Measurements from ENCODE around the gene CYLD.

The CYLD gene

DNA sequence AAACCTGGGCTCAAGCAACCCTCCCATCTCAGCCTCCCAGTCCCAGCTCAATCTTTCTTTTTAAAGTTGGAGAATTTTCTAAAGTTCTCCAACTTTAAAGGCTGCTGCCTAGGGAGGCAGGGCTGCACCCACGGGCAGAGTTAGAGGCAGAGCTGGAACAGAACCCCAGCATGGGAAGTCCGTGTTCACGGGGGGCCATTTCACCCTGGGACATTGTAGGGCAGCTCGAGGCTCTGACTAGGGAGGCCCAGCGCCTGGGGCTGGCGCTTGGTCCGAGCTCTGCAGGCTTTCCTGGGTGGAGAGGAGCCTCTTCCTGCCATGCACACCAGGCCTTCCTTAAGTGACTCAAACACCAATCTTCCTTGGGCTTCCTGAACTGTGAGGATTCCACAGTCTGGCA is 70.2 kb downstream of the CYLD start:
- H3K4me1 ChIP-seq (ENCODE audit: control insufficient read depth in 1 of 2, insufficient read depth in 2 of 2, low read length in 2 of 2) = no peaks in the 10 kb centered on the region
- no peaks in the 10 kb centered on the region for H3K36me3 ChIP-seq (ENCODE audit: control insufficient read depth in 1 of 2, insufficient read depth in 2 of 2, low read length in 2 of 2)
- H3K27me3 ChIP-seq (ENCODE audit: low read depth, low read length) = no peaks in the 10 kb centered on the region
- H3K4me3 ChIP-seq (ENCODE audit: low read depth in 1 of 2, low read length in 2 of 2) = no peak overlapping the region
- no peak overlapping the region for H3K27ac ChIP-seq (ENCODE audit: low read length)
- H3K9me3 ChIP-seq (ENCODE audit: control insufficient read depth in 1 of 2, low read length in 2 of 2) = no peaks in the 10 kb centered on the region

DNA sequence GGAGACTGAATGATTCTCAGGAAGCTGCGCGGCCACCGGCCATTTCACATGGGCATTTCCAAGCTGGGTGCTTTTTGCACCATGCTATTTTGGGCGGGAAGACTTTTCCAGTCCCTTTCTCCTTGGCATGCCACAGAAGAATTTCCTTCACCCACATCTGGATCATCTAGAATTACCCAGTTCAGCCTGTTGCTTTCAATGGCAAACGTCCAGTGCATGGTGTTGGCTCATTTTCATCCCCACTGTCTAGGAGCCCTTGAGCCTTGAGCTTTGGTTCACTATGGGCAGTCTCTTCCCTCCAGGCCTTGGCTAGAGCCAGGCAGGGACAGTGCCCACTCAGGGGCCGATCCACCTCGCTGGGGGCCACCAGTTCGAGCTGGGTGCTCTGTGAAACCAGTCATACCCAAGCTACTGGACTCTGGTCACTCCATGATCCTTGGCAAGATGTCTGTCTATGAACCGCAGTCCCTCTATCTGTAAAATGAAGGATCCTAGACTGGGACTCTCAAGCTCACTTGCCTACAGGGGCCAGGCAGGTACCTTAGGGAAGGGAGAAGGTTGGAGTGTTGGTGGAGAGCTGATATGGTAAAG is 71.1 kb downstream of the CYLD start:
- no peaks in the 10 kb centered on the region for H3K9me3 ChIP-seq (ENCODE audit: control insufficient read depth in 1 of 2, low read length in 2 of 2)
- no peaks in the 10 kb centered on the region for H3K4me1 ChIP-seq (ENCODE audit: control insufficient read depth in 1 of 2, insufficient read depth in 2 of 2, low read length in 2 of 2)
- no peak overlapping the region for H3K4me3 ChIP-seq (ENCODE audit: low read depth in 1 of 2, low read length in 2 of 2)
- no peak overlapping the region for H3K27ac ChIP-seq (ENCODE audit: low read length)
- no peaks in the 10 kb centered on the region for H3K36me3 ChIP-seq (ENCODE audit: control insufficient read depth in 1 of 2, insufficient read depth in 2 of 2, low read length in 2 of 2)
- H3K27me3 ChIP-seq (ENCODE audit: low read depth, low read length) = no peaks in the 10 kb centered on the region

DNA sequence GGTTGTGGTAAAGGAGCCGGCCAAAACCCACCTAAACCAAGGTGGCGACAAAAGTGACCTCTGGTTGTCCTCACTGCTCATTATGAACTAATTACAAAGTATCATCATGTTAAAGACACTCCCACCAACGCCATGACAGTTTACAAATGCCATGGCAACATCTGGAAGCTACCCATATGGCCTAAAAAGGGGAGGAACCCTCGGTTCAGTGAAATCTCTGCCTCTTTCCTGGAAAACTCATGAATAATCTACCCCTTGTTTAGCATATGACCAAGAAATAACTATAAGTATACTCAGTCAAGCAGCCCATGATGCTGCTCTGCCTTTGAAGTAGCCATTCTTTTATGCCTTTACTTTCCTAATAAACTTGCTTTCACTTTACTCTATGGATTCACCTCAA is 72.2 kb downstream of the CYLD start:
- no peaks in the 10 kb centered on the region for H3K36me3 ChIP-seq (ENCODE audit: control insufficient read depth in 1 of 2, insufficient read depth in 2 of 2, low read length in 2 of 2)
- no peaks in the 10 kb centered on the region for H3K4me1 ChIP-seq (ENCODE audit: control insufficient read depth in 1 of 2, insufficient read depth in 2 of 2, low read length in 2 of 2)
- H3K27ac ChIP-seq (ENCODE audit: low read length) = no peak overlapping the region
- no peak overlapping the region for H3K4me3 ChIP-seq (ENCODE audit: low read depth in 1 of 2, low read length in 2 of 2)
- no peaks in the 10 kb centered on the region for H3K9me3 ChIP-seq (ENCODE audit: control insufficient read depth in 1 of 2, low read length in 2 of 2)
- H3K27me3 ChIP-seq (ENCODE audit: low read depth, low read length) = no peaks in the 10 kb centered on the region

DNA sequence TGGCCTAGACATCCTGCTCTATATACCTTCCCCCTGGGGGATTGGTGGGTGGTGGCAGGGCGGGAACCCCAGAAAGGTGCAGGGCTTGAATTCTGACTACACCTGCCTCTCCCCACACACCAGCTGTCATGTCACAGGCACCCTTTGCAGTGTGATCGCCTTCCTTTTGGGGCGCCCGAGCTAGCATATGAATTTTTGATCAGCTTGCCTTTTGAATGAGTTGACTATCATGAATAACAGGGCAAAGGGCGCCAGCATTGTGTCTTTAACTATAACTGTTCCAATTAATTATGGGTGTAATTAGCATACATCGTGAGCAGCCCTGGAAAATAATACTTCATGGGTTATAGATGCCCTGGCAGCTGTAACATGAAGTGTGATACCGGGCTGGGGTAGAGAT is 72.7 kb downstream of the CYLD start:
- no peaks in the 10 kb centered on the region for H3K4me1 ChIP-seq (ENCODE audit: control insufficient read depth in 1 of 2, insufficient read depth in 2 of 2, low read length in 2 of 2)
- H3K4me3 ChIP-seq (ENCODE audit: low read depth in 1 of 2, low read length in 2 of 2) = no peak overlapping the region
- no peak overlapping the region for H3K27ac ChIP-seq (ENCODE audit: low read length)
- H3K36me3 ChIP-seq (ENCODE audit: control insufficient read depth in 1 of 2, insufficient read depth in 2 of 2, low read length in 2 of 2) = no peaks in the 10 kb centered on the region
- no peaks in the 10 kb centered on the region for H3K27me3 ChIP-seq (ENCODE audit: low read depth, low read length)
- H3K9me3 ChIP-seq (ENCODE audit: control insufficient read depth in 1 of 2, low read length in 2 of 2) = no peaks in the 10 kb centered on the region

DNA sequence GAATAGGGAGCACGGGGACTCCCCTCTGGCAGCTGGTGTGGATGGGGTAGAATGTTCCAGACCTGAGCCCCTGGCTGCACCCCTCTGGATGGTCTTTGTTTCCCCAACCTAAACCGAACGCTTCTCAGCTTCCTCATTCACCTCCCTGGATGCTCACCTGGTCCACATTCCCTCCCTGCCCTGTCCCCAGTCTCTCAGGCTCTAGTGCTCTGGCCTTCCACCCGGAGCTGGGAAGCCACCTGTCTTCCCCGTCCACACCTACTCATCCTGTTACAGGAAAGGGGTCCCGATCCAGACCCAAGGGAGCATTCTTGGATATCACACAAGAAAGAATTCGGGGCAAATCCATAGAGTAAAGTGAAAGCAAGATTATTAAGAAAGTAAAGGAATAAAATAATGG is 73.5 kb downstream of the CYLD start:
- Histone ChIP-seq H3K36me3 (ENCODE audit: control insufficient read depth in 1 of 2, insufficient read depth in 2 of 2, low read length in 2 of 2) (no peaks in the 10 kb centered on the region), H3K27ac (ENCODE audit: low read length) (no peak overlapping the region)

DNA sequence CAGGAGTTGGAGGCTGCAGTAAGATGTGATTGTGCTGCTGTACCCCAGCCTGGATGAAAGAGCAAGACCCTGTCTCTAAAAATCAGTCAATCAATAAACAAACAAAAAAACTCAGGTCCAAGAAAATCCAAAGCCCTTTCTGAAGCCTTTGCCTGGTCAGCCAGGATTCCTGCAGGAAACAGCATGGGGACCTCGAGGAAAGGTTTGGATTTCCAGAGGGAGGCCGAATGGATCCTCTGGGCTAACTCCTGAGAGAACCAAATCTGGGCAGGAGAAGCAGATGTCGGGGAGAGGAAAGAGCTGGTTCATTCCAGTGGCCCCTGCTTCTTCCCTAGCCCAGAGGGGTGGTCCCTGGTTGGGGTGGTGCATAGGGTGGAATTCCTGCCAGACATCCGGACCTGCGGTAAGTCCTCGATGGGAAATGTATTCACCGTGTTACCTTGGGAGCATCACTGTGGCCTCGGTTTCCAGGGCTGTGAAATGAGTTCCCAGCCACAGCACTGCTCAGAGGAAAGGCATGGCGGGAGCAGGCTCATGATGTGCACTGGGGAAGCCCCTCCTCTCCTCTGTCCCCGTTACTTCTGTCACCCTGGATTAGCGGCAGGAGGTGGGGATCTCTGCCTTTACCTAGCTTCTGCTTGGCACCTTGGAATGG is 75.1 kb downstream of the CYLD start:
- no peaks in the 10 kb centered on the region for H3K27me3 ChIP-seq (ENCODE audit: low read depth, low read length)
- no peak overlapping the region for H3K27ac ChIP-seq (ENCODE audit: low read length)
- no peaks in the 10 kb centered on the region for H3K9me3 ChIP-seq (ENCODE audit: control insufficient read depth in 1 of 2, low read length in 2 of 2)
- no peaks in the 10 kb centered on the region for H3K36me3 ChIP-seq (ENCODE audit: control insufficient read depth in 1 of 2, insufficient read depth in 2 of 2, low read length in 2 of 2)
- no peaks in the 10 kb centered on the region for H3K4me1 ChIP-seq (ENCODE audit: control insufficient read depth in 1 of 2, insufficient read depth in 2 of 2, low read length in 2 of 2)
- H3K4me3 ChIP-seq (ENCODE audit: low read depth in 1 of 2, low read length in 2 of 2) = no peak overlapping the region

More for the DNA sequence above, 73.5 kb downstream of the CYLD start:
- Histone ChIP-seq H3K9me3 (ENCODE audit: control insufficient read depth in 1 of 2, low read length in 2 of 2) (no peaks in the 10 kb centered on the region), H3K27me3 (ENCODE audit: low read depth, low read length) (no peaks in the 10 kb centered on the region), H3K4me3 (ENCODE audit: low read depth in 1 of 2, low read length in 2 of 2) (no peak overlapping the region), H3K4me1 (ENCODE audit: control insufficient read depth in 1 of 2, insufficient read depth in 2 of 2, low read length in 2 of 2) (no peaks in the 10 kb centered on the region)

DNA sequence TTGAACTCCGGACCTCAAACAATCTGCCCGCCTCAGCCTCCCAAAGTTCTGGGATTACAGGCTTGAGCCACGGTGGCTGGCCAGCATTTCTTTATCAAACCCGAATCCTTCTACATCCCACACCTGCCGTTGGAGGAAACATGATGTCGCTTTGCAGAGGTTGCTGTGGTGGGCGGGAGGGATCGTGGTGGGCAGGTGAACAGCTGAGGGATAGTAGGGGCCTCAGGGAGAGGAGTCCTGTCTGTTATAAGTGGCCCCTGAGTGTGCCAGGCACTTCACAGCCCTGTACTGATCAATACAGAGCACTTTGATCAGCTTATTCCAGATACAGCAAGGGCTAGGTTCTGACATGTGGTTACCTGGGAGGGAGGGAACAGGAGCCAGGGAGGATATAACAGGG is 76.5 kb downstream of the CYLD start:
- Histone ChIP-seq H3K27me3 (ENCODE audit: low read depth, low read length) (no peaks in the 10 kb centered on the region), H3K27ac (ENCODE audit: low read length) (no peak overlapping the region), H3K4me1 (ENCODE audit: control insufficient read depth in 1 of 2, insufficient read depth in 2 of 2, low read length in 2 of 2) (no peaks in the 10 kb centered on the region), H3K36me3 (ENCODE audit: control insufficient read depth in 1 of 2, insufficient read depth in 2 of 2, low read length in 2 of 2) (no peaks in the 10 kb centered on the region), H3K9me3 (ENCODE audit: control insufficient read depth in 1 of 2, low read length in 2 of 2) (no peaks in the 10 kb centered on the region), H3K4me3 (ENCODE audit: low read depth in 1 of 2, low read length in 2 of 2) (no peak overlapping the region)

DNA sequence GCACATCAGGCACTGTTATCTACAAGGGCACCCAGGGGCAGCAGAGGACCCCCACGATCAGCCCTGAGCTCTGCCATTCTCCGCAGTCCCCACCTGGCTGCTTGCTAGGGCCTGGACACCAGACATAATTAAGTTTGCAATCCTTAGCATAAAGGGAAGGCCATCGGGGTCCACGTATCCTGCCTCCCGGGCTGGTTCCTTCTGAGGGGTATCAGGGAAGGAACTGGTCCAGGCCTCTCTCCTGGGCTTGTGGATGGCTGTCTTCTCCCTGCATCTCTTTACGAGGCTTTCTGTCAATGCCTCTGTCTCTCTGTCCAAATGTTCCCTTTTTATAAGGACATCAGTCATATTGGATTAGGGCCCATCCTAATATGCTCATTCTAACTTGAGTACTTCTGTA is 77.8 kb downstream of the CYLD start:
- Histone ChIP-seq H3K27ac (ENCODE audit: low read length) (no peak overlapping the region), H3K4me1 (ENCODE audit: control insufficient read depth in 1 of 2, insufficient read depth in 2 of 2, low read length in 2 of 2) (no peaks in the 10 kb centered on the region)

DNA sequence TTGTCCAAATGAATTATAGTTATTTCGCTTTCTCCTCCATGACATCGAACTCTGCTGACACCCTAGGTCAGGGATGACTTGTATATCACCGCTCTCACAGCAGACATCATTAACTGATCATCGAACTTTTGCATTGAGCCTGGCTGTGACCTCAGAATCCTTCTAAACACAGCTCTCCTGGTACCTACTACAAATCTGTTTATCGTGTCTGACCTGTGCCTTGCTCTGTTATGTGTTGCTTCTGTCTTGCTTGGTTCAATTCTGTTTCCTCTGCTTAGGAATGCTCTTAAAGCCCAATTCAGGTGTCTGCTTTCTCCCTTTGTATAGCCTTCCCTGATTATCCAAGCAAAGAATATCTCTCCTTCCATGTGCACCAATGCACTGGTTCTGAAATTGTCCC is 78.3 kb downstream of the CYLD start:
- H3K27me3 ChIP-seq (ENCODE audit: low read depth, low read length) = no peaks in the 10 kb centered on the region
- H3K27ac ChIP-seq (ENCODE audit: low read length) = no peak overlapping the region
- no peaks in the 10 kb centered on the region for H3K36me3 ChIP-seq (ENCODE audit: control insufficient read depth in 1 of 2, insufficient read depth in 2 of 2, low read length in 2 of 2)
- no peak overlapping the region for H3K4me3 ChIP-seq (ENCODE audit: low read depth in 1 of 2, low read length in 2 of 2)
- H3K4me1 ChIP-seq (ENCODE audit: control insufficient read depth in 1 of 2, insufficient read depth in 2 of 2, low read length in 2 of 2) = no peaks in the 10 kb centered on the region
- no peaks in the 10 kb centered on the region for H3K9me3 ChIP-seq (ENCODE audit: control insufficient read depth in 1 of 2, low read length in 2 of 2)

More for the DNA sequence above, 77.8 kb downstream of the CYLD start:
- Histone ChIP-seq H3K36me3 (ENCODE audit: control insufficient read depth in 1 of 2, insufficient read depth in 2 of 2, low read length in 2 of 2) (no peaks in the 10 kb centered on the region), H3K9me3 (ENCODE audit: control insufficient read depth in 1 of 2, low read length in 2 of 2) (no peaks in the 10 kb centered on the region), H3K27me3 (ENCODE audit: low read depth, low read length) (no peaks in the 10 kb centered on the region), H3K4me3 (ENCODE audit: low read depth in 1 of 2, low read length in 2 of 2) (no peak overlapping the region)

DNA sequence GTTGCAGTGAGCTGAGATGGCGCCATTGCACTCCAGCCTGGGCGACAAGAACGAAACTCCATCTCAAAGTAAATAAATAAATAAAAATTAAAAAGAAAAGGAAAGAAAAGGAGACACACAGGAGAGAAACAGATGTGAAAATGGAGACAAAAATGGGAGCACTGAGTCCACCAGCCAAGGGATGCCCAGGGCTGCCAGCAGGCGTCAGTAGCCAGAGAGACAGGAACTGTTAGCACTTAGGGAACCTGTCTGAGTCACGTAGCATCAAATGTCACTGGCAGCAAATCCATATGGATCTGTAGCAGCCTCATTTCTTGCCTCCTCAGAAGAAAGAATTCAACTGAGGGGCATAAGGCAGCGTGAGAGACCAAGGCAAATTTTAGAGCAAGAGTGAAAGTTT is 79.7 kb downstream of the CYLD start:
- Histone ChIP-seq H3K9me3 (ENCODE audit: control insufficient read depth in 1 of 2, low read length in 2 of 2) (no peaks in the 10 kb centered on the region), H3K36me3 (ENCODE audit: control insufficient read depth in 1 of 2, insufficient read depth in 2 of 2, low read length in 2 of 2) (no peaks in the 10 kb centered on the region), H3K4me3 (ENCODE audit: low read depth in 1 of 2, low read length in 2 of 2) (no peak overlapping the region), H3K27ac (ENCODE audit: low read length) (no peak overlapping the region), H3K4me1 (ENCODE audit: control insufficient read depth in 1 of 2, insufficient read depth in 2 of 2, low read length in 2 of 2) (no peaks in the 10 kb centered on the region), H3K27me3 (ENCODE audit: low read depth, low read length) (no peaks in the 10 kb centered on the region)

DNA sequence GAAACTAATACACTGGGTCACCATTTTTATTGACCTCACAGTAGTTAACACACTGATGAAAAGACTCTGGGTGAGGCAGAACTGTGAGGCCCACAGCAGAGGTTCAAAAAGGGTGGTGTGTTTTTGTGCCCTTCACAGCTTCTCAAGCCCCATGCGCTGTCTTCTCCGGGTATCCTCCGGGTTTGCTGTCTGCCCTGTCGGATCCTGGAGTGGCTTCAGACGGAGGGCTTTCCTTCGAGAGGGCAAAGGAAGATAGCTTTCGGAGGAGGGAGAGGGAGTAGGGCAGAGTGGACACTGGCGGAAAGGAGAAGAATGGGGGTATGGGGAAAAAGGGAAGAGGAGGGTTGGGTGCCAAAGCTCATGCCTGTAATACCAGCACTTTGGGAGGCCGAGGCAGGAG is 80.8 kb downstream of the CYLD start:
- Histone ChIP-seq H3K9me3 (ENCODE audit: control insufficient read depth in 1 of 2, low read length in 2 of 2) (no peaks in the 10 kb centered on the region), H3K36me3 (ENCODE audit: control insufficient read depth in 1 of 2, insufficient read depth in 2 of 2, low read length in 2 of 2) (no peaks in the 10 kb centered on the region), H3K27me3 (ENCODE audit: low read depth, low read length) (no peaks in the 10 kb centered on the region), H3K4me3 (ENCODE audit: low read depth in 1 of 2, low read length in 2 of 2) (no peak overlapping the region), H3K27ac (ENCODE audit: low read length) (no peak overlapping the region), H3K4me1 (ENCODE audit: control insufficient read depth in 1 of 2, insufficient read depth in 2 of 2, low read length in 2 of 2) (no peaks in the 10 kb centered on the region)

DNA sequence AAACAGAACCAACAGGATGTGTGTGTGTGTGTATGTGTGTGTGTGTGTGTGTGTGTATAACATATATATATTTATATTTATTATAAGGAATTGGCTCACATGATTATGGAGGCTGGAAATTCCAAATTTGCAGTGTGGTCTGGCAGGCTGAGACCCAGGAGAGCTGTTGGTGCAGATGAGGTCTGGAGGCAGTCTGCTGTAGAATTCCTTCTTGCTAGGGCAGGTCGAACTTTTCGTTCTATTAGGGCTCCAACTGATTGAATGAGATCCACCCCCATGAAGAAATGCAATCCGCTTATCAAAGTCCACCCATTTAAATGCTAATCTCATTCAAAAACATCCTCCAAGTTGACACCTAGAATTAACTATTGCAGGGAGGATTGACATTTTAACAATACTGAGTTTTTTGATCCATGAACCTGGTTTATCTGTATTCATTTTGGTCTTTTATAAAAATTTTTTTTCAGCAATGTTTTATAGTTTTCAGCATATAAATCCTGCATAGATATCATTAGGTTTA is 85.0 kb downstream of the CYLD start:
- Histone ChIP-seq H3K9me3 (ENCODE audit: control insufficient read depth in 1 of 2, low read length in 2 of 2) (no peaks in the 10 kb centered on the region), H3K4me1 (ENCODE audit: control insufficient read depth in 1 of 2, insufficient read depth in 2 of 2, low read length in 2 of 2) (no peaks in the 10 kb centered on the region), H3K27me3 (ENCODE audit: low read depth, low read length) (no peaks in the 10 kb centered on the region), H3K27ac (ENCODE audit: low read length) (no peak overlapping the region), H3K4me3 (ENCODE audit: low read depth in 1 of 2, low read length in 2 of 2) (no peak overlapping the region), H3K36me3 (ENCODE audit: control insufficient read depth in 1 of 2, insufficient read depth in 2 of 2, low read length in 2 of 2) (no peaks in the 10 kb centered on the region)
